Esophagus muscularis mucosa (tissue), 4 donors: ENCODE results near the gene MRPS18B. TPM values are rescaled to one million over a fixed set of nuclear protein-coding genes. Genes with fewer than 3 reads are reported as not detected.

Experiments
- DNase-seq: peaks from one replicate; pipeline ENCODE4 v3.0.0-alpha.2; 2017; ENCODE audit errors: extremely low spot score
- H3K27ac ChIP-seq, 4 donors: fragments of 200-600 bp; sonication (generic); replicated peaks in 1 of 4; 1 replicate in 3 of 4; 2 replicates in 1 of 4; pipeline ENCODE4 v1.5.1; 2016 to 2019; ENCODE audit warnings: mild to moderate bottlenecking in 1 of 4
- H3K27me3 ChIP-seq, 4 donors: fragments of 200-600 bp; sonication (generic); one replicate each; pipeline versions ENCODE4 v1.5.1 to v1.6.0; 2016 to 2019
- H3K36me3 ChIP-seq, 4 donors: fragments of 200-600 bp; sonication (generic); one replicate each; pipeline ENCODE4 v1.5.1; 2016 to 2019
- H3K4me1 ChIP-seq, 4 donors: fragments of 200-600 bp; sonication (generic); one replicate each; pipeline ENCODE4 v1.5.1; 2016 to 2019
- H3K4me3 ChIP-seq, 4 donors: fragments of 200-600 bp; sonication (generic); 1 replicate in 2 of 4; 2 replicates in 2 of 4; pipeline ENCODE4 v1.5.1; 2016 to 2019; ENCODE audit warnings: mild to moderate bottlenecking in 4 of 4, moderate library complexity in 1 of 4
- H3K9me3 ChIP-seq, 4 donors: fragments of 200-600 bp; sonication (generic); 1 replicate in 3 of 4; 2 replicates in 1 of 4; pipeline ENCODE4 v1.5.1; 2016 to 2019
- EP300 ChIP-seq: sonication (generic); formaldehyde crosslinking; IDR thresholded peaks from one replicate; pipeline ENCODE4 v1.6.1; 2017; ENCODE audit warnings: antibody characterized with exemption
- POLR2A ChIP-seq: fragments of 450-650 bp; IDR thresholded peaks from one replicate; pipeline ENCODE4 v1.6.1; 2017; ENCODE audit warnings: antibody characterized with exemption, moderate library complexity, mild to moderate bottlenecking, low read depth
- POLR2AphosphoS5 ChIP-seq, 2 donors: sonication (generic); formaldehyde crosslinking; IDR thresholded peaks; one replicate each; pipeline ENCODE4 v1.6.1; 2017; ENCODE audit warnings: antibody characterized with exemption in 2 of 2
- WGBS: methylation state at CpG from one replicate; pipeline ENCODE4 v1.1.5; 2018; 5-methylcytosine and 5-hydroxymethylcytosine counted together
- intact Hi-C: fragments of 100-400 bp; cut with DNase I; formaldehyde crosslinking; loops from one replicate; pipeline ENCODE4 v1.15.1; 2023
- total RNA-seq, 4 donors: library from RNA; depleted of rRNA; stranded (reverse); fragments of >200 nt; gene quantifications; one replicate each; pipeline versions ENCODE4 v1.1.0 to v1.2.1, GENCODE V29; 2016
- TF ChIP-seq, protein P1 (sequence below), 3 experiments: fragments of 200-600 bp in 2 of 3; fragments of 450-650 bp in 1 of 3; sonication (generic) in 2 of 3; IDR thresholded peaks; one replicate each; pipeline ENCODE4 v1.5.1; 2017 to 2019; ENCODE audit warnings: antibody characterized with exemption in 3 of 3, mild to moderate bottlenecking in 2 of 3, moderate library complexity in 1 of 3

The MRPS18B gene
- total RNA-seq: 10 to 100 TPM; 36.0 to 41.8 (median 40.0) TPM

DNA sequence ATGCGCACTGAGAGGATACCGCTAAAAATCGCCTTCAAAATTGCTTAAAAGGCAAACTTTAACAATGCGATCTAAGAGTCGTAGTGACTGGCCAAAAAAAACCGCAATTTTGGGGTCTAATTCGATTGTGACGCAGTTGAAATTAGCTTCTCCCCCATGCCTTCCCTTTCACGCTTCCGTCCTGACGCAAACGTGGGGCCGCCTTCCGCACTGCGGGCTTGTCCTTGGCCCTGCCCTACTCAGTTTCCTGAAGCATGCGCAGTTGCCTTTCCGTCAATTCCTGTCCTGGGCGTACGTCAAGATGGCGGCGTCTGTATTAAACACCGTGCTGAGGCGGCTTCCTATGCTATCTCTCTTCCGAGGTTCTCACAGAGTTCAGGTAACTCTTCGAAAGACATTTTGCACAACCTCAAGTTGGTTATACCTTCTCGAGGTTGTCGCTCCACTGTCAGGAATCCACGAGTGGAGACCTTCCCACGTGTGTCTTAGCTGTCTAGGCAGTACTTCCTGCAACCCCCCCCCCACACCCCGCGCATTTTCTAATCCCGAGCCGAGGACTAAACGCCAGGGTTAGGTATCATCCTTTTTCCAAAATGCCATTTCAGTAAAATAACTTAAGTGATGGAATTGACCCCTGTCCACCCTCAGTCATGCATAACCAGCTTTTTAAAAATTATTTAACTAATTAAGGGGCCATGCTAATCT, at the start of gene MRPS18B:
Gene MRPS18B, plus strand, starts transcription at position 276 of the 705 bp plus-strand sequence. Its CDS starts 26 bp downstream, at position 302.
- 0% methylated on average over 34 of the region's 34 CpGs for WGBS
- Histone ChIP-seq H3K27ac (peak within 1 kb of the TSS; percentile 90 to 98 (median 96)), H3K27me3 (no peaks in the 10 kb centered on the region), H3K4me3 (peak within 1 kb of the TSS; percentile 68 to 91 (median 76)), H3K4me1 (peaks cover 30 to 40% (median 37%) of the 10 kb centered on the region in 4 donors), H3K36me3 (peaks cover 34 to 53% (median 43%) of the 10 kb centered on the region in 4 donors), H3K9me3 (no peaks in the 10 kb centered on the region)
- intact Hi-C loops: loop anchor here (2.0 kb wide), 1 partner anchor 103 kb away; the partner anchor contains the start of gene TUBB
- TF ChIP-seq POLR2A (peak; percentile 84), POLR2AphosphoS5 (IDR thresholded peaks at IDR 0.05) (peak in 1 of 2 donors; percentile 94)
- TF ChIP-seq, protein P1, sequence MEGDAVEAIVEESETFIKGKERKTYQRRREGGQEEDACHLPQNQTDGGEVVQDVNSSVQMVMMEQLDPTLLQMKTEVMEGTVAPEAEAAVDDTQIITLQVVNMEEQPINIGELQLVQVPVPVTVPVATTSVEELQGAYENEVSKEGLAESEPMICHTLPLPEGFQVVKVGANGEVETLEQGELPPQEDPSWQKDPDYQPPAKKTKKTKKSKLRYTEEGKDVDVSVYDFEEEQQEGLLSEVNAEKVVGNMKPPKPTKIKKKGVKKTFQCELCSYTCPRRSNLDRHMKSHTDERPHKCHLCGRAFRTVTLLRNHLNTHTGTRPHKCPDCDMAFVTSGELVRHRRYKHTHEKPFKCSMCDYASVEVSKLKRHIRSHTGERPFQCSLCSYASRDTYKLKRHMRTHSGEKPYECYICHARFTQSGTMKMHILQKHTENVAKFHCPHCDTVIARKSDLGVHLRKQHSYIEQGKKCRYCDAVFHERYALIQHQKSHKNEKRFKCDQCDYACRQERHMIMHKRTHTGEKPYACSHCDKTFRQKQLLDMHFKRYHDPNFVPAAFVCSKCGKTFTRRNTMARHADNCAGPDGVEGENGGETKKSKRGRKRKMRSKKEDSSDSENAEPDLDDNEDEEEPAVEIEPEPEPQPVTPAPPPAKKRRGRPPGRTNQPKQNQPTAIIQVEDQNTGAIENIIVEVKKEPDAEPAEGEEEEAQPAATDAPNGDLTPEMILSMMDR (IDR thresholded peaks at IDR 0.05): no peak
- DNase-seq: peak; percentile 99

DNA sequence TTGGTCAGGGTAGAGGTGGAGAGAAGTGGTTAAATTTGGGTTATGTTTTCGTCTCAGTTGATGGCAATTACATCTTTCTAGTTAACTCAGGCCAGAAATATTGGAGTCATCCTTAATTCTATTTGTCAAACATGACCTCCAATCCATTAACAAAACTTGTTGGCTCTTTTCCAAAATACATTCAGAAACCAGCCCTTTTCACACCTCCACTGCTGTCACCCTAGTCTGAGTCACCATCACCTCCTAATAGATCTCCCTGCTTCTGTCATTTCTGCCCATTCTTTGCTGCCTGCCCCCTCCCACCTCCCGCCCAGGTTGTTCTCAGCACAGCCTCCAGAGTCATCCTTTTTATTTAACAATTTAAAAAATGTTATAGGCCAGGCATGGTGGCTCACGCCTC, 49.4 kb upstream of the MRPS18B start:
- no peak overlapping the region for H3K4me3 ChIP-seq
- peaks cover 0 to 6% (median 1%) of the 10 kb centered on the region in 4 donors for H3K36me3 ChIP-seq
- H3K27me3 ChIP-seq: no peaks in the 10 kb centered on the region
- DNase-seq: no peak
- TF ChIP-seq EP300 (no peak), POLR2AphosphoS5 (IDR thresholded peaks at IDR 0.05) (no peak), POLR2A (no peak)
- TF ChIP-seq, protein P1 (IDR thresholded peaks at IDR 0.05): no peak
- WGBS: 47% methylated on average over 3 of the region's 3 CpGs
- H3K9me3 ChIP-seq: no peaks in the 10 kb centered on the region
- peaks cover 22 to 34% (median 26%) of the 10 kb centered on the region in 4 donors for H3K4me1 ChIP-seq
- H3K27ac ChIP-seq: no peak overlapping the region
- intact Hi-C loops: no loop called here

DNA sequence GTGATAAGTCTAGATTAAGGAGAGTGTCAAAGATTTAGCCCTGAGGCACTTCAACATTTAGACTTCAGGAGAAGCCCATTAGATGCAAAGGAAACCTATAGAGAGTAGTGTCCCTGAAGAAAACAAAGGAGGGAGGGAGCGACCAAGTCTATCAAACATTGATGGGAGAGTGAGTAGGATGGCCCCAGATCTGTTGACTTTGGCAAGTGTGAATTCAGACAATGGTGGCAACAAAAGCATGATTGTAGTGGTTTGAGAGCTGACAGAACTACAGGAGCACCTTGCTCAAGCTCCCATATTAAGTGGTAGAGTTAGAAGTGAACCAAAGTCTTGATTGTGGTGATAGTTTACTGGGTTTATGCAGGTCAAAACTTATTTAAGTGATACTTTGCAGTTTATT, 47.4 kb upstream of the MRPS18B start:
- H3K9me3 ChIP-seq: no peaks in the 10 kb centered on the region
- peaks cover 25 to 47% (median 40%) of the 10 kb centered on the region in 4 donors for H3K4me1 ChIP-seq
- DNase-seq: no peak
- peak overlapping the region; percentile 88 to 92 (median 92) for H3K27ac ChIP-seq
- WGBS: 89% methylated on average over 1 of the region's 1 CpG
- intact Hi-C loops: loop anchor here (2.0 kb wide), 1 partner anchor 13 kb away; the partner anchor contains the start of genes GNL1 and PRR3
- H3K27me3 ChIP-seq: no peaks in the 10 kb centered on the region
- H3K36me3 ChIP-seq: peaks cover 0 to 4% (median 0%) of the 10 kb centered on the region in 4 donors
- H3K4me3 ChIP-seq: peak overlapping the region; percentile 76 to 85 (median 77)
- TF ChIP-seq POLR2AphosphoS5 (IDR thresholded peaks at IDR 0.05) (no peak), EP300 (no peak), POLR2A (no peak)
- TF ChIP-seq, protein P1 (IDR thresholded peaks at IDR 0.05): no peak

DNA sequence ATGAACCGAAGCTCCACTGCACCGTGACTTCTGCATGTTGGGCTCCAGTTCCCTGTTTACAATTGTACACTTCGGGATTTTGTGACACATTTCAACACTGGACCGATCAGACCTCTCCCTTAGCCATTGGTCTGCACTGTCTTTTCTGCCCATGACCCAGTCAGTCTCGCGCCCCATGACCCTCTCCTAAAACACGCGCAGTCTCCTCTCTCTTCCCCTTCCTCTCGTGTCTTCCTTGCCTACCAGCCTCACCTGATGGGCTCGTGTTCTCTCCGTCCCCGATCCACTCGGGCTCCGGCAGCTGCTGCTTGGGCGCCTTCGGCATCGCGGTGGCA, 46.9 kb upstream of the MRPS18B start:
- Histone ChIP-seq H3K9me3 (no peaks in the 10 kb centered on the region), H3K4me3 (peak overlapping the region; percentile 76 to 85 (median 77)), H3K27ac (peak overlapping the region; percentile 88 to 92 (median 92)), H3K36me3 (peaks cover 0 to 4% (median 2%) of the 10 kb centered on the region in 4 donors), H3K27me3 (no peaks in the 10 kb centered on the region), H3K4me1 (peaks cover 25 to 51% (median 40%) of the 10 kb centered on the region in 4 donors)
- DNase-seq: no peak
- TF ChIP-seq, protein P1 (IDR thresholded peaks at IDR 0.05): no peak
- no peak for TF ChIP-seq EP300
- TF ChIP-seq POLR2AphosphoS5 (IDR thresholded peaks at IDR 0.05): no peak
- no peak for TF ChIP-seq POLR2A
- intact Hi-C loops: loop anchor here (2.0 kb wide), 1 partner anchor 14 kb away; the partner anchor contains the start of genes GNL1 and PRR3
- 2% methylated on average over 18 of the region's 18 CpGs for WGBS
